PC-3 (cell line): Measurements from ENCODE around the gene TMEM87B. TPM values are rescaled to one million over a fixed set of nuclear protein-coding genes. Genes with fewer than 3 reads are reported as not detected.

Experiments used
- ATAC-seq: fragments of 200-7000 bp; cut with Tn5 transposase; 2 replicates; pipeline ENCODE4 v1.9.1; 2020; ENCODE audit warnings: mild to moderate bottlenecking, moderate library complexity
- BruUV-seq: library from RNA; stranded (reverse); fragments of 400-500 nt; replicated peaks from 2 replicates; lab custom pipeline; 2021; lab: Mats Ljungman, UMichigan
- CTCF ChIA-PET: fragments of 300-600 bp; sonication (Branson Sonifier 250); formaldehyde crosslinking; loops from one replicate; lab custom pipeline; 2022; ENCODE audit warnings: antibody characterized with exemption; lab: Charles Lee
- POLR2A ChIA-PET: fragments of 300-600 bp; sonication (Branson Sonifier 250); formaldehyde crosslinking; loops from one replicate; lab custom pipeline; 2022; ENCODE audit warnings: antibody characterized with exemption; ENCODE audit not compliant: unreplicated experiment; lab: Charles Lee
- DNase-seq: peaks from one replicate; pipeline ENCODE4 v3.0.0-alpha.2; 2015
- H2AFZ ChIP-seq: fragments of 300-600 bp; sonication (generic); 2 replicates; pipeline ENCODE4 v1.6.0; 2016; ENCODE audit warnings: antibody characterized with exemption, low read length
- H3F3A ChIP-seq: fragments of 300-600 bp; sonication (generic); one replicate; pipeline ENCODE4 v1.6.0; 2017; ENCODE audit warnings: antibody characterized with exemption, low read length, control low read depth, mild to moderate bottlenecking; ENCODE audit not compliant: unreplicated experiment
- H3K27ac ChIP-seq: fragments of 300-600 bp; sonication (generic); 2 replicates; pipeline ENCODE4 v1.5.1; 2016; ENCODE audit warnings: mild to moderate bottlenecking, low read length
- H3K27me3 ChIP-seq: fragments of 300-600 bp; sonication (generic); 2 replicates; pipeline ENCODE4 v1.6.1; 2016; ENCODE audit warnings: low read length, mixed read lengths
- H3K36me3 ChIP-seq: fragments of 300-600 bp; sonication (generic); 2 replicates; pipeline ENCODE4 v1.6.1; 2016; ENCODE audit warnings: low read depth, mixed run types, low read length, mixed read lengths
- H3K4me1 ChIP-seq: fragments of 300-600 bp; sonication (generic); 2 replicates; pipeline ENCODE4 v1.5.1; 2016; ENCODE audit warnings: low read length; ENCODE audit not compliant: insufficient read depth
- H3K4me2 ChIP-seq: fragments of 300-600 bp; sonication (generic); 2 replicates; pipeline ENCODE4 v1.6.0; 2016; ENCODE audit warnings: low read length
- H3K4me3 ChIP-seq: fragments of 300-600 bp; sonication (generic); 2 replicates; pipeline ENCODE4 v1.5.1; 2016; ENCODE audit warnings: mild to moderate bottlenecking, low read length, mixed read lengths
- H3K79me2 ChIP-seq: fragments of 300-600 bp; sonication (generic); 2 replicates; pipeline ENCODE4 v1.6.1; 2017; ENCODE audit warnings: low read length, mixed read lengths
- H3K9ac ChIP-seq: fragments of 300-600 bp; sonication (generic); 2 replicates; pipeline ENCODE4 v1.6.0; 2016; ENCODE audit warnings: mild to moderate bottlenecking, low read length
- H3K9me2 ChIP-seq: fragments of 300-600 bp; sonication (generic); replicated peaks from 2 replicates; pipeline ENCODE4 v1.6.1; 2016; ENCODE audit warnings: mixed run types, low read length, mixed read lengths
- H3K9me3 ChIP-seq: fragments of 300-600 bp; sonication (generic); 2 replicates; pipeline ENCODE4 v1.6.1; 2016; ENCODE audit warnings: low read length, mixed read lengths
- H4K20me1 ChIP-seq: fragments of 300-600 bp; sonication (generic); 2 replicates; pipeline ENCODE4 v1.6.1; 2016; ENCODE audit warnings: low read length, mixed read lengths
- EZH2 ChIP-seq: fragments of 300-600 bp; sonication (generic); IDR thresholded peaks from one replicate; pipeline ENCODE4 v1.6.1; 2017; ENCODE audit warnings: antibody characterized with exemption, mild to moderate bottlenecking, low read length; ENCODE audit not compliant: unreplicated experiment
- EZH2phosphoT487 ChIP-seq: fragments of 300-600 bp; sonication (generic); IDR thresholded peaks from 2 replicates; pipeline ENCODE4 v1.6.1; 2018; ENCODE audit warnings: mild to moderate bottlenecking, antibody characterized with exemption, low read length, borderline replicate concordance
- intact Hi-C: fragments of 100-400 bp; cut with micrococcal nuclease; formaldehyde crosslinking; loops from 2 replicates; pipeline ENCODE4 v1.9.0; 2023
- total RNA-seq: library from RNA; depleted of rRNA; stranded (reverse); fragments of >200 nt; gene quantifications from 2 replicates; pipeline ENCODE4 v1.2.3, GENCODE V29; 2014
- TF ChIP-seq, protein P1 (sequence below): fragments of 300-600 bp; sonication (generic); conservative IDR thresholded peaks from 2 replicates; pipeline ENCODE4 v1.5.1; 2017; ENCODE audit warnings: antibody characterized with exemption, low read depth, mild to moderate bottlenecking, low read length

The TMEM87B gene
- total RNA-seq, 1 experiment from 2014 or later: 11.2 TPM

DNA sequence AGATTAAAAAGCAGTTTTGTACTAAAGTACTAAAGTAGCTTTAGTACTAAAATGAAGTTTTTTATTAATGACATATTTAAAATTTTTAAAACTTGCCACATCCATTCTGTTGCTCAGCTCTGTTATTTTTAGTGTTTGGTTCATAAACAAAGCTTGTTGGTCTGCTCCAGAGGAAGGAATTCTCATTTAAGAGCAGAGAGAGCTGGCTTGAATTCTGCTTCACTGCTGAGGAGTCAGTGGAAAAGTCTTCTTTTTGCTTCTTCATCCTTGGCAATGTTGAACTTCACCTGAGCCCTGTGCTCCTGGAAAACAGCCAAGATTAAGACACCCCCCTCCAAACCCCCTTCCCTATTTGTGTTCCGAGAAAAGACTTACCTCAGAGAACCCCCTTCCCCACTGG is 40.6 kb downstream of the TMEM87B start:
- TF ChIP-seq EZH2 (no peak), EZH2phosphoT487 (no peak)
- TF ChIP-seq, protein P1, sequence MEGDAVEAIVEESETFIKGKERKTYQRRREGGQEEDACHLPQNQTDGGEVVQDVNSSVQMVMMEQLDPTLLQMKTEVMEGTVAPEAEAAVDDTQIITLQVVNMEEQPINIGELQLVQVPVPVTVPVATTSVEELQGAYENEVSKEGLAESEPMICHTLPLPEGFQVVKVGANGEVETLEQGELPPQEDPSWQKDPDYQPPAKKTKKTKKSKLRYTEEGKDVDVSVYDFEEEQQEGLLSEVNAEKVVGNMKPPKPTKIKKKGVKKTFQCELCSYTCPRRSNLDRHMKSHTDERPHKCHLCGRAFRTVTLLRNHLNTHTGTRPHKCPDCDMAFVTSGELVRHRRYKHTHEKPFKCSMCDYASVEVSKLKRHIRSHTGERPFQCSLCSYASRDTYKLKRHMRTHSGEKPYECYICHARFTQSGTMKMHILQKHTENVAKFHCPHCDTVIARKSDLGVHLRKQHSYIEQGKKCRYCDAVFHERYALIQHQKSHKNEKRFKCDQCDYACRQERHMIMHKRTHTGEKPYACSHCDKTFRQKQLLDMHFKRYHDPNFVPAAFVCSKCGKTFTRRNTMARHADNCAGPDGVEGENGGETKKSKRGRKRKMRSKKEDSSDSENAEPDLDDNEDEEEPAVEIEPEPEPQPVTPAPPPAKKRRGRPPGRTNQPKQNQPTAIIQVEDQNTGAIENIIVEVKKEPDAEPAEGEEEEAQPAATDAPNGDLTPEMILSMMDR: no peak
- Histone ChIP-seq H3F3A (no peaks in the 10 kb centered on the region), H3K9ac (no peak overlapping the region), H4K20me1 (no peaks in the 10 kb centered on the region), H3K9me2 (no peaks in the 10 kb centered on the region), H3K27ac (no peak overlapping the region), H3K79me2 (no peaks in the 10 kb centered on the region), H3K9me3 (no peaks in the 10 kb centered on the region), H2AFZ (no peak overlapping the region), H3K4me3 (no peak overlapping the region), H3K36me3 (peaks cover 22% of the 10 kb centered on the region), H3K27me3 (no peaks in the 10 kb centered on the region), H3K4me2 (no peak overlapping the region), H3K4me1 (peaks cover 10% of the 10 kb centered on the region)
- intact Hi-C loops: loop anchor here (2.0 kb wide), 1 partner anchor 21 kb away; no protein-coding TSS in a partner anchor
- CTCF ChIA-PET: no interaction called here
- no peak for DNase-seq
- BruUV-seq: no TSS peak
- POLR2A ChIA-PET: no interaction called here
- ATAC-seq: no peak

DNA sequence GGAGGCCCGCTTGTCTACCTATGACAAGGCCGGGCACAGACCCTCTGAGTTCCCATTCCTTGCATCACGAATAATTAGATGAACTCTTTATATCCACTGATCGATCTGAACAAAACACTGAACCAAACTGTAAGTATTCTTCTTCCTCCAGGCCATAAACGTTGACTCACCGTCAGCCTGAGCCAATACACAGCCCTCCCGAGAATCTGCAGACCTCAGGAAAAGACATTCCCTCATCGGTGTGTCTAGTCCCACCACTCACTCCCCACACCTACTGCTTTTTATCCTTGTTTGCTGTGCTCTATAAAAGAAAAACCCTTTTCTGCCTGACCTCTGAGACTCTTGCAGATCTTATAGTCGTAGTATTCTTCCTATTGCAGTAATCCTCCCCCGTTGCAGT is 41.0 kb downstream of the TMEM87B start:
- CTCF ChIA-PET: no interaction called here
- POLR2A ChIA-PET: no interaction called here

DNA sequence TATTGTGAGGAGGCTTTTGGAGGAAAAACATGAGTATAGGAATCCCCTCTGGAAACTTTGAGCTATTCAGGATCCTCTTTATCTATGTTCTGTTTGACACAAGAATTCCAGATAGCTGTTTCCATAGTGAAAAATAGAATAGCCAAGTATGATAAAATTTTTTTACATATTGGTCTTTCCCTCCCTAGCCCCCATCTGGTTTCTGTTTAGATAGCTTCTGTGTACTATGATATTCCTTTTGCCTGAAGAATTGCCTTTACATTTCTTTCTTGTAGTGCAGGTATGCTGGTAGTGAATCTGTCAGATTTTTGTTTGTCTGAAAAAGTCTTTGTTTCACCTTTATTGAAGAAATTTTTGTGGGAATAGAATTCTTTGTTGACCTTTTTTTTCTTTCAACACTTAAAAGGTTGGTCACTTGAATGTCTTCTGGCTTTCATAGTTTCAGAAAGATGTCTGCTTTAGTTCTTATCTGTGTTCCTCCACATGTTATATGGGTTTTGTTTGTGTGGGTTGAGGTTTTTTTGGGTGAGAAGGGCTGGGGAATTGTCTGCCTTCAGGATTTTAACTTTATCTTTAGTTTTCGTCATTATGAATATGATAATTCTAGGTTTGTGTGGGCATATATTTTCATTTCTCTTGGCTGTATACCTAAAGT is 53.2 kb downstream of the TMEM87B start:
- H3K4me3 ChIP-seq: no peak overlapping the region
- H4K20me1 ChIP-seq: no peaks in the 10 kb centered on the region
- intact Hi-C loops: no loop called here
- no peak for ATAC-seq
- ChIA-PET POLR2A (no interaction called here), CTCF (no interaction called here)
- H3K27me3 ChIP-seq: no peaks in the 10 kb centered on the region
- no TSS peak for BruUV-seq
- no peak overlapping the region for H3K4me2 ChIP-seq
- H3K27ac ChIP-seq: no peak overlapping the region
- no peaks in the 10 kb centered on the region for H3F3A ChIP-seq
- H3K9ac ChIP-seq: no peak overlapping the region
- TF ChIP-seq EZH2 (no peak), EZH2phosphoT487 (no peak)
- TF ChIP-seq, protein P1: no peak
- H3K79me2 ChIP-seq: no peaks in the 10 kb centered on the region
- DNase-seq: no peak
- H3K4me1 ChIP-seq: no peaks in the 10 kb centered on the region
- peaks cover 12% of the 10 kb centered on the region for H3K9me3 ChIP-seq
- no peaks in the 10 kb centered on the region for H3K9me2 ChIP-seq
- H2AFZ ChIP-seq: no peak overlapping the region
- peaks cover 52% of the 10 kb centered on the region for H3K36me3 ChIP-seq

More for the DNA sequence above, 41.0 kb downstream of the TMEM87B start:
- Histone ChIP-seq H3K79me2 (no peaks in the 10 kb centered on the region), H3K4me1 (peaks cover 10% of the 10 kb centered on the region), H3K9ac (no peak overlapping the region), H3K36me3 (peaks cover 22% of the 10 kb centered on the region), H3K27ac (no peak overlapping the region), H3F3A (no peaks in the 10 kb centered on the region), H3K4me2 (no peak overlapping the region), H3K27me3 (no peaks in the 10 kb centered on the region), H3K9me2 (no peaks in the 10 kb centered on the region), H3K9me3 (no peaks in the 10 kb centered on the region), H4K20me1 (no peaks in the 10 kb centered on the region), H2AFZ (no peak overlapping the region), H3K4me3 (no peak overlapping the region)
- intact Hi-C loops: no loop called here
- no TSS peak for BruUV-seq
- ATAC-seq (no peak), DNase-seq (no peak)
- TF ChIP-seq EZH2phosphoT487 (no peak), EZH2 (no peak)
- TF ChIP-seq, protein P1: no peak
